Stimulated activated CD8-positive, alpha-beta memory T cell treated with anti-CD3 and anti-CD28 coated beads, Interleukin-15, amount 100 ng/mL, for 4 hours (primary cell): ENCODE results near the gene DGKQ.
A peak's percentile ranks its signal among the peaks of the same experiment; 100 is the strongest.
"Not testable (repeated sequence)": the region's sequence is repeated elsewhere in the genome, so short reads cannot be mapped to it uniquely, and the experiment has no call there.

Source experiments
- DNase-seq, 2 donors: peaks; one replicate each; pipeline ENCODE4 v3.0.0-alpha.2; 2020; ENCODE audit warnings: low read depth in 2 of 2

DGKQ gene

GRCh38 chr4:1010395-1011021, 37.1 kb upstream of the DGKQ start:
- DNase-seq, result peak; percentile 29

GRCh38 chr4:1009542-1010394, 36.4 kb upstream of the DGKQ start:
- DNase-seq, result peak; percentile 43 to 53

- DNase-seq, result no peak
Observed at GRCh38 chr4:1008840-1009541, 35.6 kb upstream of the DGKQ start.

- no peak for DNase-seq
Observed at GRCh38 chr4:1006856-1007255, 33.5 kb upstream of the DGKQ start.

- DNase-seq, result no peak
Observed at GRCh38 chr4:1004557-1005485, 31.5 kb upstream of the DGKQ start.

- DNase-seq, result no peak
Observed at GRCh38 chr4:1004071-1004418, 30.7 kb upstream of the DGKQ start.

- no peak for DNase-seq
Observed at GRCh38 chr4:1003271-1004070, 30.1 kb upstream of the DGKQ start.

- no peak for DNase-seq
Observed at GRCh38 chr4:1002631-1003251, 29.4 kb upstream of the DGKQ start.

GRCh38 chr4:1002131-1002630, 28.8 kb upstream of the DGKQ start:
- DNase-seq, result no peak

- no peak for DNase-seq
Observed at GRCh38 chr4:1001561-1002130, 28.3 kb upstream of the DGKQ start.

- DNase-seq, result no peak
Observed at GRCh38 chr4:1000686-1001260, 27.4 kb upstream of the DGKQ start.

- DNase-seq, result no peak
Observed at GRCh38 chr4:999882-1000425, 26.6 kb upstream of the DGKQ start.

GRCh38 chr4:999240-999863, 26.0 kb upstream of the DGKQ start:
- DNase-seq, result not testable (repeated sequence)

GRCh38 chr4:998096-998691, 24.8 kb upstream of the DGKQ start:
- DNase-seq, result no peak

GRCh38 chr4:997375-998071, 24.2 kb upstream of the DGKQ start:
- no peak for DNase-seq

GRCh38 chr4:996997-997374, 23.6 kb upstream of the DGKQ start:
- no peak for DNase-seq
